ENCODE data around the gene HRG. TPM values are rescaled to one million over a fixed set of nuclear protein-coding genes. Genes with fewer than 3 reads are reported as not detected.

The HRG gene
- total RNA-seq, 1 experiment from 2014 or later: not detected

GRCh38 chr3:186616299-186616617, 49.6 kb upstream of the HRG start:
- H3T11ph ChIP-seq (ENCODE audit: low read length): no peak overlapping the region
- no peak overlapping the region for H3K56ac ChIP-seq (ENCODE audit: insufficient read length, low read depth, low read length)
- no peak for TF ChIP-seq CTCF (conservative IDR thresholded peaks at IDR 0.05)
- no peak overlapping the region for H3K4me2 ChIP-seq (ENCODE audit: insufficient read depth, insufficient read length, low read length)
- no peak overlapping the region for H2BK120ac ChIP-seq (ENCODE audit: low read depth, low read length, poor library complexity, severe bottlenecking)
- no peak overlapping the region for H3K18ac ChIP-seq (ENCODE audit: insufficient read length, low read depth, low read length)
- no peak overlapping the region for H3K9ac ChIP-seq (ENCODE audit: extremely low read depth, insufficient read length, low read length)
- Mint-ChIP-seq H3K4me1 (peaks cover 14% of the 10 kb centered on the region in 2 experiments), H3K36me3 (ENCODE audit: insufficient read depth in 1 of 3, low read depth in 3 of 3) (no peaks in the 10 kb centered on the region), H3K27me3 (ENCODE audit: low read depth) (peaks cover 32% of the 10 kb centered on the region), H3K9me3 (no peaks in the 10 kb centered on the region), H3K4me3 (no peak overlapping the region), H3K27ac (no peak overlapping the region)
- no peak overlapping the region for H4K8ac ChIP-seq (replicated peaks; ENCODE audit: insufficient read length, low read depth, low read length)
- H2AK5ac ChIP-seq (ENCODE audit: insufficient read length, low read length): no peak overlapping the region
- no peak overlapping the region for H2BK20ac ChIP-seq (ENCODE audit: low read depth, low read length, poor library complexity, severe bottlenecking)
- H3K79me1 ChIP-seq (ENCODE audit: insufficient read depth, low read depth, low read length, poor library complexity, severe bottlenecking): no peaks in the 10 kb centered on the region
- H3K23me2 ChIP-seq (ENCODE audit: insufficient read length, low read depth, low read length, poor library complexity, severe bottlenecking): no peaks in the 10 kb centered on the region
- no peak overlapping the region for H2BK15ac ChIP-seq (ENCODE audit: low read depth, low read length)
- H3K9me3 ChIP-seq (ENCODE audit: control insufficient read depth, low read depth, low read length): no peaks in the 10 kb centered on the region
- H4K20me1 ChIP-seq (ENCODE audit: control insufficient read depth, insufficient read depth, insufficient read length): no peaks in the 10 kb centered on the region
- no peaks in the 10 kb centered on the region for H3K79me2 ChIP-seq (ENCODE audit: insufficient read depth, low read length)
- no CpG with 5 or more reads among the region's 8 CpGs for WGBS (ENCODE audit: extremely low coverage, insufficient read length, low lambda C conversion rate)
- H2AFZ ChIP-seq (ENCODE audit: low read length): no peak overlapping the region
- H3K4me1 ChIP-seq (ENCODE audit: insufficient read depth, low read length): no peaks in the 10 kb centered on the region; the same call in 1 of the 2 replicates
- no peak overlapping the region for H3K23ac ChIP-seq (ENCODE audit: insufficient read length, low read depth, low read length)
- H3K4ac ChIP-seq (ENCODE audit: low read depth, low read length): no peak overlapping the region
- no peak overlapping the region for H2BK12ac ChIP-seq (ENCODE audit: insufficient read length, low read depth, low read length)
- no peak overlapping the region for H2BK5ac ChIP-seq (ENCODE audit: insufficient read length, low read length)
- DNase-seq: no peak
- no peak overlapping the region for H3K27ac ChIP-seq (ENCODE audit: insufficient read length, low read depth, low read length)
- no peaks in the 10 kb centered on the region for H3K27me3 ChIP-seq (ENCODE audit: insufficient read depth, low read length)
- no peak overlapping the region for H3K14ac ChIP-seq (ENCODE audit: insufficient read depth, low read length)
- H4K91ac ChIP-seq (ENCODE audit: insufficient read length, low read depth, low read length): no peak overlapping the region
- H4K5ac ChIP-seq (ENCODE audit: insufficient read length, low read depth, low read length): no peak overlapping the region

Data from H9 (cell line).